ENCODE data around the gene PTPRZ1. TPM values are rescaled to one million over a fixed set of nuclear protein-coding genes. Genes with fewer than 3 reads are reported as not detected.

PTPRZ1 gene
- polyA plus RNA-seq, 2 of the 4 experiments (the other 2 are of a cell fraction), result not detected

- Histone ChIP-seq H3K4me3 (no peak overlapping the region), H3K4me2 (no peak overlapping the region), H3K4me1 (no peaks in the 10 kb centered on the region), H3K9me3 (no peaks in the 10 kb centered on the region), H3K27ac (no peak overlapping the region)
- ATAC-seq (no peak), FAIRE-seq (no peak), DNase-seq (ENCODE audit: low read depth in 1 of 2, low spot score in 1 of 2) (no peak)
- POLR2A ChIA-PET, result no interaction called here
- 28% methylated on average over 3 of the region's 3 CpGs for WGBS (ENCODE audit: missing lambda C conversion rate)
- no peak for TF ChIP-seq CEBPB (IDR thresholded peaks at IDR 0.05)
- TF ChIP-seq ZC3H11A (IDR thresholded peaks at IDR 0.05), result no peak
- no peak for TF ChIP-seq FOSB (CRISPR knock-in tag; IDR thresholded peaks at IDR 0.05)
- no peak for TF ChIP-seq NFE2L2 (conservative IDR thresholded peaks at IDR 0.05; ENCODE audit: low read length)
- TF ChIP-seq MAZ (IDR thresholded peaks at IDR 0.05; ENCODE audit: borderline replicate concordance, low read depth, low read length), result no peak
- no peak for TF ChIP-seq CTCF (IDR thresholded peaks at IDR 0.05)
- TF ChIP-seq USF2 (IDR thresholded peaks at IDR 0.05), result no peak
- no peak for TF ChIP-seq HDAC2 (IDR thresholded peaks at IDR 0.05)
- no peak for TF ChIP-seq HEYL (CRISPR knock-in tag; IDR thresholded peaks at IDR 0.05)
- CTCF ChIA-PET, result no interaction called here
Observed at GRCh38 chr7:121919986-121920385, 47.0 kb downstream of the PTPRZ1 start.

- no peaks in the 10 kb centered on the region for H3K4me1 ChIP-seq
- DNase-seq (ENCODE audit: low read depth in 1 of 2, low spot score in 1 of 2) (no peak), ATAC-seq (no peak), FAIRE-seq (no peak)
- no peak overlapping the region for H3K4me3 ChIP-seq
- CTCF ChIA-PET, result no interaction called here
- POLR2A ChIA-PET, result no interaction called here
- no peak for TF ChIP-seq FOSB (CRISPR knock-in tag; IDR thresholded peaks at IDR 0.05)
- TF ChIP-seq HOXB13 (CRISPR knock-in tag; IDR thresholded peaks at IDR 0.05; ENCODE audit: low read depth), result no peak
- TF ChIP-seq RAD21 (conservative IDR thresholded peaks at IDR 0.05 in 1 of 2, IDR thresholded peaks at IDR 0.05 in 1 of 2), result no peak
- TF ChIP-seq ZSCAN20 (CRISPR knock-in tag; IDR thresholded peaks at IDR 0.05), result no peak
- no peak for TF ChIP-seq SMC3 (IDR thresholded peaks at IDR 0.05)
- H3K9me3 ChIP-seq, result no peaks in the 10 kb centered on the region
- no peak overlapping the region for H3K4me2 ChIP-seq
- WGBS (ENCODE audit: missing lambda C conversion rate), result 6% methylated on average over 7 of the region's 7 CpGs
- H3K27ac ChIP-seq, result no peak overlapping the region
Observed at GRCh38 chr7:121924269-121925186, 51.6 kb downstream of the PTPRZ1 start.

GRCh38 chr7:121931149-121931902, 58.4 kb downstream of the PTPRZ1 start:
- ChIA-PET POLR2A (no interaction called here), CTCF (no interaction called here)
- ATAC-seq (no peak), DNase-seq (ENCODE audit: low read depth in 1 of 2, low spot score in 1 of 2) (no peak), FAIRE-seq (no peak)
- Histone ChIP-seq H3K4me3 (no peak overlapping the region), H3K4me2 (no peak overlapping the region), H3K4me1 (no peaks in the 10 kb centered on the region), H3K9me3 (no peaks in the 10 kb centered on the region), H3K27ac (no peak overlapping the region)
- 2% methylated on average over 1 of the region's 1 CpG for WGBS (ENCODE audit: missing lambda C conversion rate)
- TF ChIP-seq JUN (IDR thresholded peaks at IDR 0.05) (no peak), HOXA7 (CRISPR knock-in tag; IDR thresholded peaks at IDR 0.05) (no peak), REST (IDR thresholded peaks at IDR 0.05) (no peak), NFE2L2 (conservative IDR thresholded peaks at IDR 0.05; ENCODE audit: low read length) (no peak), HEYL (CRISPR knock-in tag; IDR thresholded peaks at IDR 0.05) (no peak), MAZ (IDR thresholded peaks at IDR 0.05; ENCODE audit: borderline replicate concordance, low read depth, low read length) (no peak), RFX5 (IDR thresholded peaks at IDR 0.05) (no peak), NPAS2 (CRISPR knock-in tag; IDR thresholded peaks at IDR 0.05; ENCODE audit: borderline replicate concordance) (no peak), HOXB5 (CRISPR knock-in tag; IDR thresholded peaks at IDR 0.05) (no peak), ELK1 (IDR thresholded peaks at IDR 0.05; ENCODE audit: low read depth, low read length) (no peak), POLR2AphosphoS2 (conservative IDR thresholded peaks at IDR 0.05; ENCODE audit: low read length) (no peak), ZSCAN20 (CRISPR knock-in tag; IDR thresholded peaks at IDR 0.05) (no peak), HDAC2 (IDR thresholded peaks at IDR 0.05) (no peak), MYC (IDR thresholded peaks at IDR 0.05; ENCODE audit: borderline replicate concordance, low read length) (no peak)
